ENCODE data around the gene EGFR. TPM values are rescaled to one million over a fixed set of nuclear protein-coding genes. Genes with fewer than 3 reads are reported as not detected.
"Not testable (repeated sequence)": the region's sequence is repeated elsewhere in the genome, so short reads cannot be mapped to it uniquely, and the experiment has no call there.

EGFR gene
- total and polyA plus RNA-seq, 7 donors = 3.6 to 61.5 (median 35.6) TPM

GRCh38 chr7:55031075-55031474 lies 12.3 kb downstream of the EGFR start:
- no peak for DNase-seq
- intact Hi-C loops (cut with DNase I) = no loop called here
- 77 to 78% methylated on average over 2 of the region's 2 CpGs for whole genome bisulfite sequencing, 2 donors
- Histone ChIP-seq H3K36me3 (no peaks in the 10 kb centered on the region), H3K9me3 (no peaks in the 10 kb centered on the region), H3K27ac (peak overlapping the region; percentile 10 to 74 (median 70)), H3K4me3 (no peak overlapping the region), H3K4me1 (peaks cover 0 to 78% (median 64%) of the 10 kb centered on the region in 4 donors), H3K27me3 (no peaks in the 10 kb centered on the region)
- TF ChIP-seq CTCF (IDR thresholded peaks at IDR 0.05) (no peak), POLR2A (IDR thresholded peaks at IDR 0.05) (no peak), POLR2AphosphoS5 (IDR thresholded peaks at IDR 0.05) (no peak), EP300 (IDR thresholded peaks at IDR 0.05) (no peak)

GRCh38 chr7:55032069-55032699 lies 13.4 kb downstream of the EGFR start:
- H3K9me3 ChIP-seq = no peaks in the 10 kb centered on the region
- peaks cover 0 to 70% (median 54%) of the 10 kb centered on the region in 4 donors for H3K4me1 ChIP-seq
- H3K36me3 ChIP-seq = no peaks in the 10 kb centered on the region
- H3K27ac ChIP-seq = peak overlapping the region in 3 of 4 donors; percentile 29 to 74 (median 73)
- 89 to 93% methylated on average over 9 of the region's 9 CpGs for WGBS, 2 donors
- no peak for DNase-seq
- H3K4me3 ChIP-seq = no peak overlapping the region
- intact Hi-C loops (cut with DNase I) = no loop called here
- no peak for TF ChIP-seq CTCF (IDR thresholded peaks at IDR 0.05)
- TF ChIP-seq POLR2AphosphoS5 (IDR thresholded peaks at IDR 0.05) = no peak
- no peak for TF ChIP-seq POLR2A (IDR thresholded peaks at IDR 0.05)
- no peak for TF ChIP-seq EP300 (IDR thresholded peaks at IDR 0.05)
- H3K27me3 ChIP-seq = no peaks in the 10 kb centered on the region

- 92 to 93% methylated on average over 10 of the region's 10 CpGs for WGBS, 2 donors
- no peaks in the 10 kb centered on the region for H3K36me3 ChIP-seq
- intact Hi-C loops (cut with DNase I) = no loop called here
- H3K9me3 ChIP-seq = no peaks in the 10 kb centered on the region
- peaks cover 0 to 60% (median 49%) of the 10 kb centered on the region in 4 donors for H3K4me1 ChIP-seq
- DNase-seq = no peak
- H3K4me3 ChIP-seq = no peak overlapping the region
- H3K27ac ChIP-seq = peak overlapping the region in 2 of 4 donors; percentile 70 to 73
- TF ChIP-seq POLR2A (IDR thresholded peaks at IDR 0.05) = no peak
- TF ChIP-seq EP300 (IDR thresholded peaks at IDR 0.05) = no peak
- TF ChIP-seq CTCF (IDR thresholded peaks at IDR 0.05) = no peak
- no peaks in the 10 kb centered on the region for H3K27me3 ChIP-seq
Observed at GRCh38 chr7:55033236-55033846, 14.5 kb downstream of the EGFR start.

GRCh38 chr7:55034776-55035175 lies 16.0 kb downstream of the EGFR start:
- intact Hi-C loops (cut with DNase I) = no loop called here
- Histone ChIP-seq H3K4me3 (no peak overlapping the region), H3K36me3 (no peaks in the 10 kb centered on the region), H3K4me1 (peaks cover 0 to 51% (median 43%) of the 10 kb centered on the region in 4 donors), H3K9me3 (no peaks in the 10 kb centered on the region), H3K27me3 (no peaks in the 10 kb centered on the region), H3K27ac (peak overlapping the region; percentile 20 to 73 (median 61))
- DNase-seq = no peak
- TF ChIP-seq POLR2AphosphoS5 (IDR thresholded peaks at IDR 0.05) (peak in 1 of 4 donors; percentile 45), EP300 (IDR thresholded peaks at IDR 0.05) (no peak), CTCF (IDR thresholded peaks at IDR 0.05) (no peak)
- 21 to 45% methylated on average over 2 of the region's 2 CpGs for WGBS, 2 donors

- DNase-seq; H3K4me3 ChIP-seq; intact Hi-C loops (cut with DNase I); H3K36me3 ChIP-seq; H3K9me3 ChIP-seq; H3K27me3 ChIP-seq: not testable (repeated sequence)
- 90% methylated on average over 3 of the region's 3 CpGs for WGBS, 2 donors
- H3K27ac ChIP-seq = peak overlapping the region in 3 of 4 donors; percentile 52 to 73 (median 70)
- peaks cover 0 to 51% (median 39%) of the 10 kb centered on the region in 4 donors for H3K4me1 ChIP-seq
Observed at GRCh38 chr7:55035410-55035809, 16.6 kb downstream of the EGFR start.

Measured in sigmoid colon (tissue), 7 donors.